HepG2 (cell line): ENCODE results near the gene STX1B. TPM values are rescaled to one million over a fixed set of nuclear protein-coding genes. Genes with fewer than 3 reads are reported as not detected.

Experiments used
- ATAC-seq: fragments of 200-7000 bp; cut with Tn5 transposase; 3 replicates; pipeline ENCODE4 v1.9.1; 2020; ENCODE audit warnings: mild to moderate bottlenecking, moderate library complexity
- BruUV-seq: library from RNA; stranded (reverse); fragments of 400-500 nt; replicated peaks from 2 replicates; lab custom pipeline; 2021; lab: Mats Ljungman, UMichigan
- CTCF ChIA-PET: fragments of 300-600 bp; formaldehyde crosslinking; extraction: SDS; loops from one replicate; lab custom pipeline; 2021; ENCODE audit warnings: low total read pairs, inconsistent platforms, low intra/inter-chr PET ratio; lab: Yijun Ruan, JAX
- POLR2A ChIA-PET: fragments of 350-600 bp; sonication (Branson Sonifier 250); formaldehyde crosslinking; loops from one replicate; lab custom pipeline; 2020; ENCODE audit warnings: antibody characterized with exemption, inconsistent platforms; lab: Yijun Ruan, JAX
- DNase-seq: peaks from one replicate; pipeline ENCODE4 v3.0.0-alpha.2; 2015; ENCODE audit warnings: low spot score
- FAIRE-seq: peaks from 3 replicates; lab custom pipeline; 2011; peaks lifted over from hg19 to GRCh38; lab: Jason Lieb, UNC
- H2AFZ ChIP-seq: one replicate; pipeline ENCODE4 v1.6.1; 2011; ENCODE audit warnings: low read length, inconsistent platforms
- H3K27ac ChIP-seq: fragments of 300-600 bp; 3 replicates; pipeline ENCODE4 v1.8.0; 2011; ENCODE audit warnings: mixed run types, mild to moderate bottlenecking, mixed read lengths, low read length, inconsistent platforms; ENCODE audit not compliant: insufficient read depth; ENCODE audit errors: extremely low read length
- H3K27me3 ChIP-seq, 2 experiments: fragments of 200-600 bp in 1 of 2; 2 replicates in 1 of 2; 3 replicates in 1 of 2; pipeline versions ENCODE4 v1.6.0 to v1.8.0; 2011; ENCODE audit warnings: low read length in 2 of 2, mild to moderate bottlenecking in 2 of 2, moderate library complexity in 2 of 2, inconsistent platforms in 1 of 2; ENCODE audit not compliant: insufficient read depth in 2 of 2, control insufficient read depth in 1 of 2
- H3K36me3 ChIP-seq, 2 experiments: fragments of 200-600 bp in 1 of 2; replicated peaks in 1 of 2; 2 replicates in 1 of 2; 3 replicates in 1 of 2; pipeline versions ENCODE4 v1.5.1 to v1.8.0; 2011; ENCODE audit warnings: low read length in 2 of 2, inconsistent platforms in 1 of 2; ENCODE audit not compliant: insufficient read depth in 2 of 2, control insufficient read depth in 1 of 2
- H3K4me1 ChIP-seq: 2 replicates; pipeline ENCODE4 v1.5.1; 2012; ENCODE audit warnings: low read length, inconsistent platforms; ENCODE audit not compliant: insufficient read depth
- H3K4me2 ChIP-seq: 2 replicates; pipeline ENCODE4 v1.6.0; 2011; ENCODE audit warnings: low read depth, low read length, inconsistent platforms
- H3K4me3 ChIP-seq, 3 experiments: fragments of 200-600 bp in 1 of 3; sonication (generic), shearing (Covaris generic) in 1 of 3; replicated peaks in 1 of 3; 2 replicates each; pipeline ENCODE4 v1.5.1; 2011 to 2016; ENCODE audit warnings: low read length in 3 of 3, inconsistent platforms in 2 of 3, low read depth in 2 of 3, mild to moderate bottlenecking in 2 of 3, control low read depth in 1 of 3, mixed read lengths in 1 of 3; ENCODE audit not compliant: insufficient read depth in 1 of 3
- H3K79me2 ChIP-seq: one replicate; pipeline ENCODE4 v1.6.1; 2011; ENCODE audit warnings: low read length, inconsistent platforms; ENCODE audit not compliant: insufficient read depth
- H3K9ac ChIP-seq: 2 replicates; pipeline ENCODE4 v1.6.0; 2011; ENCODE audit warnings: mild to moderate bottlenecking, low read depth, low read length, inconsistent platforms; ENCODE audit not compliant: insufficient read depth
- H3K9me3 ChIP-seq: 2 replicates; pipeline ENCODE4 v1.5.1; 2012; ENCODE audit warnings: mild to moderate bottlenecking, low read length
- H4K20me1 ChIP-seq: 2 replicates; pipeline ENCODE4 v1.6.0; 2011; ENCODE audit warnings: inconsistent platforms, mild to moderate bottlenecking, low read length, moderate library complexity; ENCODE audit not compliant: insufficient read depth
- FOXO1 ChIP-seq: sonication (generic); formaldehyde crosslinking; IDR thresholded peaks from 2 replicates; pipeline ENCODE4 v1.4.0; 2020; ENCODE audit warnings: missing genetic modification reagents
- PBX2 ChIP-seq: IDR thresholded peaks from 2 replicates; pipeline ENCODE4 v1.6.1; 2016; ENCODE audit warnings: control low read depth
- RELA ChIP-seq: sonication (generic); formaldehyde crosslinking; IDR thresholded peaks from 2 replicates; pipeline ENCODE4 v1.4.0; 2020; ENCODE audit warnings: missing genetic modification reagents
- SIX4 ChIP-seq: sonication (generic); formaldehyde crosslinking; IDR thresholded peaks from 2 replicates; pipeline ENCODE4 v1.4.0; 2020; ENCODE audit warnings: missing genetic modification reagents
- TCF12 ChIP-seq, 2 experiments: fragments of 450-650 bp in 1 of 2; sonication (generic) in 1 of 2; formaldehyde crosslinking in 1 of 2; IDR thresholded peaks; 2 replicates each; pipeline versions ENCODE4 v1.6.1 to v1.8.0; 2017 to 2022; ENCODE audit warnings: antibody characterized with exemption in 1 of 2, mild to moderate bottlenecking in 1 of 2, missing genetic modification reagents in 1 of 2, moderate library complexity in 1 of 2
- YEATS2 ChIP-seq: sonication (generic); formaldehyde crosslinking; IDR thresholded peaks from 2 replicates; pipeline ENCODE4 v1.4.0; 2020; ENCODE audit warnings: missing genetic modification reagents, borderline replicate concordance
- ZNF678 ChIP-seq: sonication (generic); formaldehyde crosslinking; IDR thresholded peaks from 2 replicates; pipeline ENCODE4 v1.4.0; 2020; ENCODE audit warnings: mild to moderate bottlenecking, missing genetic modification reagents
- ZNF879 ChIP-seq: sonication (generic); formaldehyde crosslinking; IDR thresholded peaks from 2 replicates; pipeline ENCODE4 v1.8.1; 2023; ENCODE audit warnings: missing genetic modification reagents
- WGBS: methylation state at CpG from one replicate; pipeline ENCODE4 v1.1.6; 2017; ENCODE audit warnings: low lambda C conversion rate; 5-methylcytosine and 5-hydroxymethylcytosine counted together
- in situ Hi-C: cut with HindIII; loops from 2 replicates; pipeline ENCODE4 v1.10.0; 2017; ENCODE audit warnings: low pct_unique_long_range_greater_than_20kb; ENCODE audit not compliant: extremely low pct_ligation_motif_present
- intact Hi-C: fragments of 100-400 bp; cut with micrococcal nuclease; formaldehyde crosslinking; loops from one replicate; pipeline ENCODE4 v1.10.0; 2022; ENCODE audit not compliant: unreplicated experiment
- polyA plus RNA-seq, 8 experiments: library from polyadenylated mRNA; depleted of rRNA in 3 of 8; stranded (reverse) in 7 of 8; unstranded in 1 of 8; fragments of >200 nt; fragmentation: Illumina TruSeq in 4 of 8; extraction: Trizol in 4 of 8; gene quantifications; 2 replicates each; pipeline versions ENCODE4 v1.2.1 to v1.2.3, GENCODE V29; 2011 to 2016; ENCODE audit warnings: low read depth in 4 of 8, missing spikeins in 1 of 8, mixed read lengths in 1 of 8; ENCODE audit not compliant: insufficient read depth in 1 of 8
- total RNA-seq, 5 experiments: library from RNA; depleted of rRNA; stranded (reverse); fragments of >200 nt; fragmentation: Illumina TruSeq; extraction: Trizol; gene quantifications; 2 replicates each; pipeline ENCODE4 v1.2.3, GENCODE V29; 2016; ENCODE audit warnings: low read depth in 1 of 5
- TF ChIP-seq, protein P1 (sequence below): conservative IDR thresholded peaks from 2 replicates; pipeline ENCODE4 v1.6.1; 2018; ENCODE audit warnings: missing genetic modification reagents

The STX1B gene
- total and polyA plus RNA-seq, 2 of the 13 experiments (the other 11 are each of a cell fraction or from before 2014, with no cell fraction given), result 2.1 to 3.0 TPM

- Histone ChIP-seq H3K27ac (no peak overlapping the region), H4K20me1 (no peaks in the 10 kb centered on the region), H3K9me3 (no peaks in the 10 kb centered on the region), H2AFZ (no peak overlapping the region), H3K27me3 (no peaks in the 10 kb centered on the region)
- 94% methylated on average over 4 of the region's 4 CpGs for WGBS
- POLR2A ChIA-PET, result interaction anchor here (1.6 kb wide), 1 partner anchor 13 kb away, joined by 4 read pairs; no protein-coding TSS in a partner anchor
- intact Hi-C loops, result no loop called here
- no peak for FAIRE-seq
- ATAC-seq, result no peak
- TF ChIP-seq TCF12 (IDR thresholded peaks at IDR 0.05) (no peak), TCF12 (CRISPR knock-in tag; IDR thresholded peaks at IDR 0.05) (no peak), ZNF678 (CRISPR knock-in tag) (no peak), PBX2 (CRISPR knock-in tag) (no peak), RELA (CRISPR knock-in tag) (no peak), YEATS2 (CRISPR knock-in tag) (no peak), SIX4 (CRISPR knock-in tag) (no peak), ZNF879 (CRISPR knock-in tag) (no peak), FOXO1 (CRISPR knock-in tag) (no peak)
- TF ChIP-seq, protein P1, sequence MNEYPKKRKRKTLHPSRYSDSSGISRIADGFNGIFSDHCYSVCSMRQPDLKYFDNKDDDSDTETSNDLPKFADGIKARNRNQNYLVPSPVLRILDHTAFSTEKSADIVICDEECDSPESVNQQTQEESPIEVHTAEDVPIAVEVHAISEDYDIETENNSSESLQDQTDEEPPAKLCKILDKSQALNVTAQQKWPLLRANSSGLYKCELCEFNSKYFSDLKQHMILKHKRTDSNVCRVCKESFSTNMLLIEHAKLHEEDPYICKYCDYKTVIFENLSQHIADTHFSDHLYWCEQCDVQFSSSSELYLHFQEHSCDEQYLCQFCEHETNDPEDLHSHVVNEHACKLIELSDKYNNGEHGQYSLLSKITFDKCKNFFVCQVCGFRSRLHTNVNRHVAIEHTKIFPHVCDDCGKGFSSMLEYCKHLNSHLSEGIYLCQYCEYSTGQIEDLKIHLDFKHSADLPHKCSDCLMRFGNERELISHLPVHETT, result no peak
- TF ChIP-seq, all 625 proteins: peak for 0
- H3K4me2 ChIP-seq, result no peak overlapping the region
- CTCF ChIA-PET, result no interaction called here
- no peaks in the 10 kb centered on the region for H3K4me1 ChIP-seq
- BruUV-seq, result no TSS peak
- H3K9ac ChIP-seq, result no peak overlapping the region
- no peak overlapping the region for H3K4me3 ChIP-seq
- in situ Hi-C loops, result no loop called here
- H3K36me3 ChIP-seq, result peaks cover 61 to 82% of the 10 kb centered on the region in 2 experiments
- H3K79me2 ChIP-seq, result no peaks in the 10 kb centered on the region
- DNase-seq, result no peak
Measured at GRCh38 chr16:30967795-30968194, 42.6 kb downstream of the STX1B start.
